DMS114 treated with DMSO at 0.1 percent for 48 hours (cell line): Measurements from ENCODE around the gene YIPF7.

ENCODE experiments used
- DNase-seq: peaks from one replicate; lab custom pipeline; 2025; ENCODE audit not compliant: unreplicated experiment; lab: John Stamatoyannopoulos, UW

YIPF7 gene

DNA sequence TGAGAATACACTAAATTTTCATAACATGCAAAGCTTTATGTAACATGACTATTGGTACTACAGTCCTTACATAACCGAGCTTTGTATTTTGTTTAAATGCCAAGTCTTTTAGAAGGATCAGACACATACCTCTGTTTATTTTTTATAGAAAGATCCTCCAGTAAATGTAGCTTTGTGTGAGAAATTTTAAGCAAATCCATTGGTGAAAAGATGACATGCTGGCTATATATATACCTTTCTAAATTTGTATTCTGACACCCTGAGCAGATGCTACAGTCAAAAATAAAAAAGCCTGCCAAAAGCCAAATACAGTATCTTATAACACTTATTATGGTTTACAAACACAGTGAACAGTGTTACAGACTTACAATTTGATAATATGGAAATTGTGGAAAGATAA, at the start of gene YIPF7:
YIPF7 (minus strand) TSS at position 201 of the 400 bp plus-strand sequence. CDS start 1,525 bp downstream, outside the sequence.
- DNase-seq: no peak

DNA sequence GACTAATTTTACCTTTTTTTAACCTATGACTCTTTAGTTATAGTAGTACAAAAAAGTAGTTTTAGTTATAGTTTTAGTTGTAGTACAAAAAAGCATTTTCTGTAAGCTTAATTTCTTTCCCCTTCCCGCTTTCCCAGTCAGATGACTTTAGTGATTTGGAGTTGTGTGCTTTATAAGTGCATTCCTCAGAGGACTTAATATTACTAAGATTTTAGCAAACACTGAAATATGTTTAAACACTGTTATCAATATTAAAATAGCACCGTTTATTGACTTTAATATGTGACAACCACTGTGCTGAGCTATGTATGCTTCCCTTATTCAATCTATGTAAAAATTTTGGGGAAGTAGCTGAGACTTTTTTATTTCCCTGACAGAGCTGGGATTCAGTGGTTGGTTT, 49.6 kb upstream of the YIPF7 start:
- DNase-seq: no peak

DNA sequence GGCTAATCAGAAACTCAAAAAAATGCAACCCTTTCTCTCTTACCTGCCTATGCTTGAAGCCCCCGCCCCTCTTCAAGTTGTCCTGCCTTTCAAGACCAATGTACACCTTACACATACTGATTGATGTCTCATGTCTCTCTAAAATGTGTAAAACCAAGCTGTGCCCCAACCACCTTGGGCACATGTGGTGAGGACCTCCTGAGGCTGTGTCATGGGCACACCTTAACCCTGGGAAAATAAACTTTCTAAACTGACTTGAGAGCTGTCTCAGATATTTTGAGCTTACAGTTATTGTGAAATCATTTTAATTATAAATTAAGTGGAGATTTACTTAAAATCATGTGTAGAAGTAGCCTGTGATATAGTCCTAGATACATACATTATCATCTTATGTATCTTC, 49.0 kb upstream of the YIPF7 start:
- DNase-seq: no peak

DNA sequence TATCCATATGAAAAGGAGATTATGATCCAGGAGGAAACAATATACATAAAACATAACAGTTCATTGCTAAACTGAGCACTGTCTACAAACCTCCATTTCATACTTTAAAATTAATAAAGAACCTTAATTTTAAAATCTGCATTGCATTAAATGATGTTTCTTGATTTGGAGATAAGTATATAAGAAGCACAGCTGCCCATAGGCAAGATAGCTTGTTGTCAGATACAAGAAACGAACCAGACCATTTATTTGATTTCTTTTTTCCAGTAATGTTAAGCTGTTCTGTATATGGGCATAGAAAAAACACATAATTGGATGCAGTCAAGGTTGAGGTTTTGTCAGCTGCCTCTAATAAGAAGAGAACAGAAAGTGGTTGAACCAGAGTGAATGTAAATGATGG, 33.2 kb upstream of the YIPF7 start:
- DNase-seq: no peak

DNA sequence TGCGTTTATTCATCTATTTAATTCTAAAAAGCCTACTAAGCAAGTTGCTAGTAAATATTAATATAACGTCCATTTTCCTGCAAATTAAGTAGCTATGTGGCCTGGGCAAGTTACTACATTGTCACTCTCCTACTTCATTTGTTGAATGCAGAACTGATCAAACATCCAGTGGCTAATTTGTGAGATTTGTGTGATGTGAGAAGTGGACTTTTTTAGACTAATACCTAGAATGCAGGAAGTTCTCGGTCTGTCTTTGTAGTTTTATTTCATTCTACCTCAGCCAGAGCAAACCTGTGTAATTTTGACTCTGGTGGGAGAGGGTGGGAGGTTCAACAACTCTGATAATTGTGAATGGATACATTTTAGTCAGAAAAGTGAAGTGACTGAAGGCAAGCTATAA, 27.6 kb upstream of the YIPF7 start:
- no peak for DNase-seq

DNA sequence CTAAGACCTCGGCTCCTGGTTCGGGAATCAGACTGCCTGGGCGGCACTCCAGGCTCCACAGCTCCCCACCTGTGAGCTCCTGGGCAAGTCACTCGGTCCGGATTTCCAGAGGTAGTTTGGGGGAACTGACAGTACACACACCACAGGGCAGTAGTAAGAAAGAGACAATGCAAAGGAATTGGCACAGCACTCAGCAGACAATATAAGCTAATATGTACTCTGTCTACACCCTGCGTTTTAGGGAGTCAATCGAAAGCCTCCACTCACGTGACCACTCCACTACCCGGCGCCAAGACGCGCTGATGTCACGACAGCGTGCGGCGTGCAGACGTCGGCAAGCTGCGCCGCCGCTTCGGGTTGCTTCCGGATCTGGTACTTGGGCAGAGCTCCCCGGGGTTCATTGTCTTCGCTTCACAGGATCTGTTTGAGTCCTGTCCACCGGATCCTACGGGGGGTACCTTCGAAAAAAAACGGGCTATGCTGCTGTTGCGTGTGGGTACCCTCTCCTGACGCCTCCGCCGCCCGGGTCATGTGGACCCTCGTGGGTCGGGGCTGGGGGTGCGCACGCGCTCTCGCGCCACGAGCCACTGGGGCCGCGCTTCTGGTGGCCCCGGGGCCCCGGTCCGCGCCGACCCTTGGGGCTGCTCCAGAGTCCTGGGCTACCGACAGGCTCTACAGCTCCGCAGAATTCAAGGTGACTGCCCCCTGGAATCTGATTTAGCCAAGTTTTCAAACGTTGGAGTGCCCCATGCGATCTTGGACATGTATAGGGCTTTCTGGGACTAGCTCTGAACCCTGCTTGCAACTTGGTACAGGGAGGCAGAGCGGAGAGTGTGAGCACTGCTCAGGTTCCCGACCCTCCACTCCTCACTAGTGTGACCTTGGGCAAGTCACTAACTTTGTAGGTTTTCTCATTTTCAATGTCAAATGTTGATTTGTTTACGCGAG, 26.9 kb upstream of the YIPF7 start, which contains the start of gene GUF1:
GUF1 (plus strand) TSS at position 327 of the 948 bp plus-strand sequence; CDS start at position 530, 203 bp downstream.
- peak; percentile 72 for DNase-seq

DNA sequence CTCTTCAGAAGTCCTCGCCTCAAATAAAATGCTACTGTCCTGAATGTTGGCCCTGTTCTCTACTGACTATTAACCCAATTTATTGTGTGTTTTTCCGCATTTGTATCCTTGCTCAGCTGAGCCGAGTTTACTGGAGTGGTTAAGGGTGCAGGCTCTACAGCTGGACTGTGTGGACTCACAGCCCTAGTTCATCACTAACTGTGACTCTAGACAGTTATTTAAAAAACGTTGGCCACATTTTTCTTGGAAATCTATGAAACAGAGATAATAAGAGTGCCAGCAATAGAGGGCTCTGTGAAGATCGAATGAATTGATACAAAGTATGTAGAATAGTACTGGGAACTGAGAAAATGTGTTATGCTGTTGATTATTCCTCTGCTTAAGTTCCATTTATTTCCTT, 23.9 kb upstream of the YIPF7 start:
- no peak for DNase-seq

DNA sequence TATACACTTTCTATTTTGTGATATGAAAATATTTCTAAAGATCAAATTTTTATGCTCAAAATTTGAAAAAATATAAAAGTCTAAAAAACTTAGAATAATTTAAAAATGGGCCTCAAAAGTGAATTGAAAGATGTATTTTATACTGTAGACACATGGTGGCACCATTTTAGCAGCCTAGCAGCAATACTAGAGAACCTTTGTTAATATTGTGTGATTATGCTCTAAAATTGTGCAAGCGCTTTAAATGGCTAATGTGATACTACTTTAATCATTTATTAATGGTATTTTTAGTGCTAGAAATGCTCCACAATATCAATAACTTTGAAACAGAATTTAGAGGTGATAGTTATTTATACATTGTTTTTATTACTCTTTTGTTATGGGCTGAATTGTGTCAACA, 23.0 kb upstream of the YIPF7 start:
- no peak for DNase-seq

DNA sequence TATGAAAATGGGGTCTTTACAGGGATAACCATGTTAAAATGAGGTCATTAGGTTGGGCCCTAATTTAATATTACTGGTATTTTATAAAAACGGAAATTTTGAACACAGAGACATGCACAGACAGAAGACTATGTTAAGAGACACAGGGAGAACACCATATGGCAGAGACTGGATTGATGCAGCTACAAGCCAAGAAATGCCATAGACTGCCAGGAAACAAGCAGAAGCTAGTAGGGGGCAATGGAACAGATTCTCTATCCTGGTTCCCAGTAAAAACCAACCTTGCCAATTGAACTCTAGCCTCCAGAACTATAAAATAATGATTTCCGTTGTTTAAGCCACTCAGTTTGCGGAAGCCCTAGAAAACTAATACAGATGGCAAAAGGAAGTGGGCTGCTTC, 20.2 kb upstream of the YIPF7 start:
- DNase-seq: no peak

DNA sequence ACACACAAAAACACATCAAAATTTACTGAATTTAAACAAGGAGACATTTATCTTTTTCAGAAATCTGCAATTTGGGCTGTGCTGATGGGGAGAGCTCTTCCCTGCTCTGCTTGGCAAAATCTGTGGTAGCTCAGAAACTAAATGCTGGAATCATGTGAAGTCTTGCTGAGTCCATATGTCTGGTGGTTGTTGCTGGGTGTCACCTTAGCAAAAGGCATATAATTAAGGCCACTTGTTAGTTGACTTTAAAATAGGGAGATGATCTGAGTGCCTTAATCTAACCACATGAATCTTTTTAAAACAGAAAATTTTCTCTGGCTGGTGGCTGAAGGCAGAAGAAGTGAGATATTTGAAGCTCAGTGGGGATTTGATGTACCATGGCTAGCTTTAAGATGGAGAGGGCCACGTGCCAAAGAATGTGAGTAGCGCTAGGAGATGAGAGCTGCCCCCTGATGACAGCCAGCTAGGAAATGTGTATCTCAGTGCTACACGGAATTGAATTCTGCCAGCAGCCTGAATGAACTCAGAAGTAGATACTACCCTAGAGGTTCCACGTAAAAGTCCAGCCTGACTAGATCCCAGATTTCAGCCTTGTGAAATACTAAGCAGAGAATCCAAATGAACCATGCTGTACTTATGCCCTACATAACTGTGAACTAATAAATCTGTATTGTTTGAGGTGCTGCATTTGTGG, 19.2 kb upstream of the YIPF7 start:
- DNase-seq: no peak

DNA sequence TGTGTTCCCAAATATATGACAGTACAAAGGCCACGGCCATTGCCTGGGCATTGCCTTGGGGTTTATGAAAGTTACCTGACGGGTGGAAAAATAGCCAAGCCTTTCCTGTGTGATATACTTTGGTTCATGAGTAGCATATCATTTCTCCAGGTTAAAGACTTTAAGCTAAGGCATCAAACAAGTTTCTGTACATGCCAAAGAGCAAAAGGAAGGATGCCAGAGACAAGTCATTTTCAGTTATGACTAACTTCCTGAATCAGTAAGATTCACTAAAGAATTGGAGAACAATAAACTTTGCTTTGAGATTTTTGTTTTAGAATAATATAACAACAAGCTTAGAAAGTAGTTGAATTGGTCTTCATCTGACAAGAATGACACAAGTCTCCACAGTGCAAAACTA, 17.1 kb upstream of the YIPF7 start:
- DNase-seq: no peak

DNA sequence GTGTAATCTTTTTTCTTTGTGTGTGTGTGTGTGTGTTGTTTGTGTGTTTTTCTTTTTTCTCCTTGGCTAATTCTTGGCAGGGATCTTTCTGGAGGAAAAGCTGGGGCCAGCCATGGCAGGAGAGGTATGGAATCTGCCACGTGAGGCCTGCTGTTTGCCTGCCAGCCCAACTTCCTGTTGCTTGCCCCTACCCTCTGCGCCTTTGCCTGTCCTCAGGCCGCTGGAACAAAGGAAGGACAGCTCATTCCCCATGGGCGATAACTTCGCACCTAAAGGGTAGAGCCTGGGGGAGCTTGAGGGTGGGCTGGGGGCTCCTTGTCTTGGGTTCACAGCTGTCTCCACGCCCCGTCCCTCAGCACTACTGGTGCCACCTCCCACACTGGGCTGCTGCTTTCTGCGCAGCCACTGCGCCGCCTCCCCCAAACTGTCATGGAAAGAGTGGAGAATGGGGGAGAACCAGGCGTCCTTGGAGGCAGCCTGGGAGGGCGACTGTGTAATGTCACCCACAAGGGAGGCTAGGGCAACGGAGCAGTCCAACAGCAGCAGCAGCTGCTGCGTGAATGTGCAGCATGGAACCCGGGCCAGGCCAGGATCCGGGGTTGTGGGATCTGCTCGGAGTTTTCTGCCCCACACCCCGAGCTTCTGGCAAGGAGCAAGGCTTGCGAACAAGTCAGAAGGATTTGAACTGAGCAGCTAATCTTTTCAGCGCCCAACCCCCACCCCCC, 12.3 kb upstream of the YIPF7 start:
- DNase-seq: no peak

DNA sequence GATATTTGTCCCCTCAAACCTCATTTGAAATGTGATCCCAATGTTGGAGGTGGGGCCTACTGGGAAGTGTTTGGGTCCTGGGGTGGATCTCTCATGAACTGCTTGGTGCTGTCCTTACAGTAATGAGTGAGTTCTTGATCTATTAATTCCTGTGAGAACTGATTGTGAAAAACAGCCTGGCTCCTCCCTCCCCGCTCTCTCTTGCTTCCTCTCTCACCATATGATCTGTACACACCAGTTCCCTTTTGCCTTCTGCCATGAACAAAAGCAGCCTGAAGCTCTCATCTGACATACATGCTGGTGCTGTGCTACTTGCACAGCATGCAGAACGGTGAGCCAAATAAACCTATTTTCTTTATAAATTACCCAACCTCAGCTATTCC, 11.2 kb upstream of the YIPF7 start:
- DNase-seq: no peak

DNA sequence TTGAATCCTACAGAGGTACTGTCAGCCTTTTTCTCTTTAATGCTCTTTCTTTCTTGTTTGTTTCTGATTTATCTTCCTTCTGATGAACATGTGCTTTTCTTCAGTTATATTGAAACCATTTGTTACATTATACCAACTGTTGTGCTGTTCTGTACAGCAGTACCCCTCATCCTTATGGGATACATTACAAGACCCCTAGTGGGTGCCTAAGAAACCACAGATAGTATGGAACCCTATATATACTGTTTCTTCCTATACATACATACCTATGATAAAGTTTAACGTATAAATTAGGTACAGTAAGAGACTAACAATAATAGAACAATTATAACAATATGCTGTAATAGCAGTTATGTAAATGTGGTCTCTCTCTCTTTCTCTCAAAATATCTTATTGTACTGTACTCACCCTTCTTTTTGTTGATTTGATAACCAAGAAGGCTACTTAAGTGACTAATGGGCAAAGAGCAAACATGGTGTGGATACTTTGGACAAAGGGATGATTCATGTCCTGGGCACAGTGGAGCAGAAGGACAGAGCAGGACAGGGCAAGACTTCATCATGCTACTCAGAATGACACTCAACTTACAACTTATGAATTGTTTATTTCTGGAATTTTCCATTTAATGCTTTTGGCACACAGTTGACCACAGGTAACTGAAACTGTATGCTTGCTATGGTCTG, 10.7 kb upstream of the YIPF7 start:
- no peak for DNase-seq

DNA sequence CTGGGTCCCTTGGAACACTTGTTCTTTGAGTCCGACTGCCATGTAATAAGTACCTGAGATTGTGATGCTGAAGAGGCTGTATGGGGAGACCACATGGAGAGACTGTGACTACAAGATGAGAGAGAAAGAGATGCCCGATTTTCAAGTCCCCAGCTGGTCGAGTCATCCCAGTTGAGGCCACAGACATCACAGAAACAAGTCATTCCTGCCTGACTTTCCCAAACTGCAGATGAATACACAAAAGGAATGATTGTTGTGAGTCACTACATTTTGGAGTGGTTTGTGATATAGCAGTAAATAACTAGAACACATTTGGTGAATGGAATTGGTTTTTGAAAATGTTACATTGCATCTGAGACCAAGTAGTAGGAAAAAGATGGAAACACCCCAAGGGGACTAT, 9.0 kb upstream of the YIPF7 start:
- no peak for DNase-seq

DNA sequence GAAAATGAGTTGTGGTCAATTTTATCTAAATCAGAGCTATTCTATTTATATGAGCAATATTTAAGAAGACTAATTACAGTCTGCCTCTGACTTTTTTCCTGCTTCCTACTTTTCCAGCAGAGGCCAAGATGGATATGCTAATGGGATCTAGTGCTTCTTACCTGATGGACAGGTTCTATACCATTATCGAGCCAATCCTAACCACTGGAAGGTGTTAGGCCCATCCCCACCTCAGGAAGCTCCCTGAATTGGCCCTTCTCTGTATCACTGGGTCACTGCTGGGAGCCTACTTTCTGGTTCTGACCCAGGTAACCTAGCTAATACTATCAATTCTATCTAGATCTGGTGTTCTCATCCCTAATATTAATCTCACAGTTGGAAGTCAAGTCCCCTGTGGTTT, 577 bp upstream of the YIPF7 start:
- no peak for DNase-seq

DNA sequence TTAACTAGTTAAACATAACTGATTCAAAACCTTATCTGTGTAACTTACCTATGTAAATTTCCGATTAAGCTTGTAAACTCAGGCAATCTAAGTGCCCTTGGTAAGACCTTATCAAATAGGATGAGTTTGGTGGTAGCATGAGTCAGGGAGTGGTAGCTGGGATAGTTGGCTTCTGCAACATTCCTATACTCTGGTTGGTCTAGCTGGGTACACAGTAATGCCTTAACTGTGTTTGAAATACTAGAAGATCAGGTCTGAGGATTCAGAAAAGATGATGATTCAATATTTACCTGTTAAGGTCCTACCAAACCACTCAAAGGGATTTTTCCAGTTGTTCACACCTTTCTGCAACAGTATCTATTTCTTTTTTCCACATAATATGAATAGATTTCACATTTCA, 5.3 kb downstream of the YIPF7 start:
- no peak for DNase-seq

DNA sequence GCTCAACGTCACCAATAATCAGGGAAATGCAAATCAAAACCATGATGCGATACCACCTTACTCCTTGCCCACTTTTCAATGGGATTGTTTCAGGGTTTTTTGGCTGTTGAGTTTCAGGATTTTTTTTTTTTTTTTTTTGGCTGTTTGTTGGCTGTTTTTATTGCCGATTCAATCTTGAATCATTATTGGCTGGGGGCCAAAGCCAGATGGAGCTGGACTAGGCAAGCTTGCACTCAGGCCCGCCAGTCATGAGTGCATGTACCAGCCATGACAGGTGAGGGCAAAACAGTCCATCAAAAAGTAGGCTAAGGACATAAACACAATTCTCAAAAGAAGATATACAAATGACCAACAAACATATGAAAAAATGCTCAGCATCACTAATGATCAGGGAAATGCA, 13.3 kb downstream of the YIPF7 start:
- no peak for DNase-seq

DNA sequence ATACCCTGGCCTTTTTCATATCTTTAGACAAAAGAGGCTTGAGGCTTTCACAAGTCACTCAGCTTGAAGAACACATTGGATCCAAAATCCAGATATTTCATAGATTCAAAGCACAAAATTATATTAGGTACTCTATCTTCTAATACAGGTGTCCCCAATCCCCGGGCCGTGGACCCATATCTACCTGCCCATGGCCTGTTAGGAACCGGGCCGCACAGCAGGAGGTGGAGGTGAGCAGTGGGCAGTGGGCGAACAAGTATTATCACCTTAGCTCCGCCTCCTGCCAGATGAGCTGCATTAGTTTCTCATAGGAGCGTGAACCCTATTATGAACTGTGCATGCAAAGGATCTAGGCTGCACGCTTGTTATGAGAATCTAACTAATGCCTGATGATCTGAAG, 18.7 kb downstream of the YIPF7 start:
- DNase-seq: no peak

DNA sequence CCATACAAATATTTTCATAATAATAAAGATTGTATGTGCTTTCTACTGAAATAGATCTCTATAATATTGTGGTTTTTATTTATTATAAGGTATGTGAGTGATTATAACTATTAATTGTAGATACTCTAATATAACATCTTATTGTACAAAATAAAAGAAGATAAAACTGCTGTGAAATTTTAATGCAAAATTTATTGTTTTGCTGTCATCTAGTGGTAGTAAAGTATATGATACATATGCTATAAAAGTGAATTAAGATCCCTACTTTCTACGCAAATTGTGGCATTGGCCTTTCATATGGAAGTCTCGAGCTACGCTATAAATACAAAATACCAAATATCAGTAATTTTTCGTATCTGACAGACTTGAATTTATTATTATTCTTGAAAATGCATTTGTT, 19.3 kb downstream of the YIPF7 start:
- DNase-seq: peak; percentile 3

DNA sequence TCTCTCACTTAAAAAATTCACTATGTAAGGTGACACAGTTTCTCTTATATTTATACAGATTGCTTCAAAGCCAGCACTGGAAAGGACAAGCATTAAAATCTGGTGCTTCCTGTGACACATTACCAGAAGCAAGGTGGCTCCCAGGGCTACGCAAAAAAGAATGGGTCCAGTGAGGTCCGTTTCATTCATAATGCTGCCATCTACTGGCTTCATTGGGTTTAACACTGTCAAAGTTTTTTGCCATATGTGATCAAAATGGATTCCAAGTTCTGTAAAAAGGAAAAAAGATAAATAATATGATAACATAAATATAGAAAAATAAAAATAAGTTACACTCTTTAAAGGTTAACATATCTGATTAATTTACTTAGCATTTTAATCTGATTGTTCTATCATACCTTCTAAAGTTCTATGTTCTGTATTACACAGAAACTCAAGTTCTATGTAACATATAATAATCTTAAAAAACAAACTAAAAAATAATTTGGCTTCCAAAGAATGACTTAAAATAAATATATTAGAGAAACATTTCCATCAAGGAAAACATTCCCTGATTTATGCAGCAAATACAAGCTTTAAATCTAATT, 22.1 kb downstream of the YIPF7 start:
- peak; percentile 25 for DNase-seq
